HL-60 (cell line): ENCODE measurements around the gene MED13L.

ENCODE experiments used
- DNase-seq, 2 experiments: peaks; one replicate each; pipeline ENCODE4 v3.0.0-alpha.2; 2010 to 2020; ENCODE audit warnings: low read depth in 1 of 2, low spot score in 1 of 2
- H3K27ac ChIP-seq: fragments of 250-450 bp; sonication (Bioruptor Pico); replicated peaks from 2 replicates; pipeline ENCODE4 v1.5.1; 2020; ENCODE audit warnings: mild to moderate bottlenecking, moderate library complexity
- H3K27me3 ChIP-seq: fragments of 250-450 bp; sonication (Bioruptor Pico); 2 replicates; pipeline ENCODE4 v1.5.1; 2021; ENCODE audit warnings: mild to moderate bottlenecking, moderate library complexity; ENCODE audit not compliant: insufficient read depth, poor library complexity, severe bottlenecking
- H3K4me3 ChIP-seq: replicated peaks from 2 replicates; pipeline ENCODE4 v1.5.1; 2011; ENCODE audit warnings: mild to moderate bottlenecking, control low read depth, low read length; ENCODE audit not compliant: insufficient read depth
- GABPA ChIP-seq: IDR thresholded peaks from 2 replicates; pipeline ENCODE4 v1.6.1; 2012; ENCODE audit warnings: low read depth
- POLR2AphosphoS5 ChIP-seq: IDR thresholded peaks from 2 replicates; pipeline ENCODE4 v1.6.1; 2012; ENCODE audit warnings: low read depth
- SPI1 ChIP-seq: IDR thresholded peaks from 2 replicates; pipeline ENCODE4 v1.6.1; 2012; ENCODE audit warnings: low read depth, mild to moderate bottlenecking, borderline replicate concordance
- TF ChIP-seq, protein P1 (sequence below): IDR thresholded peaks from 2 replicates; pipeline ENCODE4 v1.6.1; 2012; ENCODE audit warnings: low read depth; ENCODE audit not compliant: insufficient replicate concordance
- TF ChIP-seq, protein P2 (sequence below): IDR thresholded peaks from one replicate; pipeline ENCODE4 v1.5.1; 2011; ENCODE audit warnings: low read length, control low read depth, inconsistent platforms; ENCODE audit not compliant: insufficient read depth

MED13L gene

DNA sequence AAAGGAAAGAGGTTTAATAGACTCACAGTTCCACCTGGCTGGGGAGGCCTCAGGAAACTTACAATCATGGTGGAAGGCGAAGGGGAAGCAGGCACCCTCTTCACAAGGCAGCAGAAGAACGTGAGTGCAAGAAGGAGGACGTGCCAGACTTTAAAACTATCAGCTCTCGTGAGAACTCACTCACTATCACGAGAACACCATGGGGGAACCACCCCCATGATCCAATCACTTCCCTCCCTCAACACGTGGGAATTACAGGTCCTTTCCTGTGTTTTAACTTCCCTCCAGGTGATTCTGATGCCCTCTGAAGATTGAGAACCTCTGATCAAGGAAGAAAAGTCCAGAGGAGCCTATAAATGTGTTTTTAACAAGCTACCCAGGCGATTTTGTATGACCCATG lies 358.7 kb downstream of the MED13L start:
- Histone ChIP-seq H3K27ac (no peak overlapping the region), H3K4me3 (no peak overlapping the region), H3K27me3 (peaks cover 4% of the 10 kb centered on the region)
- no peak for TF ChIP-seq POLR2AphosphoS5
- TF ChIP-seq, protein P1, sequence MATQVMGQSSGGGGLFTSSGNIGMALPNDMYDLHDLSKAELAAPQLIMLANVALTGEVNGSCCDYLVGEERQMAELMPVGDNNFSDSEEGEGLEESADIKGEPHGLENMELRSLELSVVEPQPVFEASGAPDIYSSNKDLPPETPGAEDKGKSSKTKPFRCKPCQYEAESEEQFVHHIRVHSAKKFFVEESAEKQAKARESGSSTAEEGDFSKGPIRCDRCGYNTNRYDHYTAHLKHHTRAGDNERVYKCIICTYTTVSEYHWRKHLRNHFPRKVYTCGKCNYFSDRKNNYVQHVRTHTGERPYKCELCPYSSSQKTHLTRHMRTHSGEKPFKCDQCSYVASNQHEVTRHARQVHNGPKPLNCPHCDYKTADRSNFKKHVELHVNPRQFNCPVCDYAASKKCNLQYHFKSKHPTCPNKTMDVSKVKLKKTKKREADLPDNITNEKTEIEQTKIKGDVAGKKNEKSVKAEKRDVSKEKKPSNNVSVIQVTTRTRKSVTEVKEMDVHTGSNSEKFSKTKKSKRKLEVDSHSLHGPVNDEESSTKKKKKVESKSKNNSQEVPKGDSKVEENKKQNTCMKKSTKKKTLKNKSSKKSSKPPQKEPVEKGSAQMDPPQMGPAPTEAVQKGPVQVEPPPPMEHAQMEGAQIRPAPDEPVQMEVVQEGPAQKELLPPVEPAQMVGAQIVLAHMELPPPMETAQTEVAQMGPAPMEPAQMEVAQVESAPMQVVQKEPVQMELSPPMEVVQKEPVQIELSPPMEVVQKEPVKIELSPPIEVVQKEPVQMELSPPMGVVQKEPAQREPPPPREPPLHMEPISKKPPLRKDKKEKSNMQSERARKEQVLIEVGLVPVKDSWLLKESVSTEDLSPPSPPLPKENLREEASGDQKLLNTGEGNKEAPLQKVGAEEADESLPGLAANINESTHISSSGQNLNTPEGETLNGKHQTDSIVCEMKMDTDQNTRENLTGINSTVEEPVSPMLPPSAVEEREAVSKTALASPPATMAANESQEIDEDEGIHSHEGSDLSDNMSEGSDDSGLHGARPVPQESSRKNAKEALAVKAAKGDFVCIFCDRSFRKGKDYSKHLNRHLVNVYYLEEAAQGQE: no peak
- DNase-seq: no peak

GRCh38 chr12:115916910-115917668 lies 360.4 kb downstream of the MED13L start:
- TF ChIP-seq, protein P2, sequence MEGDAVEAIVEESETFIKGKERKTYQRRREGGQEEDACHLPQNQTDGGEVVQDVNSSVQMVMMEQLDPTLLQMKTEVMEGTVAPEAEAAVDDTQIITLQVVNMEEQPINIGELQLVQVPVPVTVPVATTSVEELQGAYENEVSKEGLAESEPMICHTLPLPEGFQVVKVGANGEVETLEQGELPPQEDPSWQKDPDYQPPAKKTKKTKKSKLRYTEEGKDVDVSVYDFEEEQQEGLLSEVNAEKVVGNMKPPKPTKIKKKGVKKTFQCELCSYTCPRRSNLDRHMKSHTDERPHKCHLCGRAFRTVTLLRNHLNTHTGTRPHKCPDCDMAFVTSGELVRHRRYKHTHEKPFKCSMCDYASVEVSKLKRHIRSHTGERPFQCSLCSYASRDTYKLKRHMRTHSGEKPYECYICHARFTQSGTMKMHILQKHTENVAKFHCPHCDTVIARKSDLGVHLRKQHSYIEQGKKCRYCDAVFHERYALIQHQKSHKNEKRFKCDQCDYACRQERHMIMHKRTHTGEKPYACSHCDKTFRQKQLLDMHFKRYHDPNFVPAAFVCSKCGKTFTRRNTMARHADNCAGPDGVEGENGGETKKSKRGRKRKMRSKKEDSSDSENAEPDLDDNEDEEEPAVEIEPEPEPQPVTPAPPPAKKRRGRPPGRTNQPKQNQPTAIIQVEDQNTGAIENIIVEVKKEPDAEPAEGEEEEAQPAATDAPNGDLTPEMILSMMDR: peak; percentile 59
- TF ChIP-seq, protein P1: no peak
- peak; percentile 8 to 35 for DNase-seq

GRCh38 chr12:115914122-115914521 lies 363.4 kb downstream of the MED13L start:
- TF ChIP-seq POLR2AphosphoS5 (no peak), GABPA (no peak), SPI1 (no peak)
- TF ChIP-seq, protein P1: no peak
- TF ChIP-seq, protein P2: no peak
- H3K27me3 ChIP-seq: peaks cover 4% of the 10 kb centered on the region
- DNase-seq: no peak
- H3K27ac ChIP-seq: no peak overlapping the region
- no peak overlapping the region for H3K4me3 ChIP-seq

More at GRCh38 chr12:115916910-115917668, 360.4 kb downstream of the MED13L start:
- H3K27ac ChIP-seq: no peak overlapping the region
- H3K4me3 ChIP-seq: no peak overlapping the region
- peaks cover 4% of the 10 kb centered on the region for H3K27me3 ChIP-seq
